ENCODE data around the gene DOK3.

Gene DOK3

DNA sequence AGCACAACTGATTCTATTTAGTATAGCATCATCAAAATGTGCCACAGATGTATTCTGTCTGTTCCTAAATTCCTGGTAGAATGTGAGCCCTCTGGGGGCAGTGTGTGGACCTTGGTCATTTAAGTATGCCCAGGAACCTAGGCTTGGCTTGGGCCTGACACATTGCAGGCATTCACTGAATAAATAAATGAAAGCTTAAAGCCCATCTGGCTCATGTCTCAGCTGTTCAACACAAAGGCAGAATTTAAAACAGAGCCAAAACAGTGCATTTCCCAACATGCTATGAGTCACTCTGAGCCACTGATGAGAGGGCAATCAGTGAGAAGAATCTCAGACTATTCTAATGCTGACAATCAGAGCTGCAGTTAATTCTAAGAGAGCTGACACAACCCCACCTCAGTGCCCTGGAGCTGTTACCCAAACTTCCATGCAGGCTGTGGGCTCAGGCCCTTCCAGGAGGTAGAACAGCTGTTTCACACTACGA is 36.7 kb upstream of the DOK3 start:
- H3K27me3 ChIP-seq (ENCODE audit: insufficient read depth, poor library complexity, severe bottlenecking), result no peaks in the 10 kb centered on the region
- peak overlapping the region; percentile 60 for H3K27ac ChIP-seq (replicated peaks)
- TF ChIP-seq POLR2AphosphoS5 (IDR thresholded peaks at IDR 0.05; ENCODE audit: low read depth) (0 out of 2 replicates have a peak, but pooled peaks have one; percentile 38), SPI1 (IDR thresholded peaks at IDR 0.05; ENCODE audit: borderline replicate concordance, low read depth) (no peak)
- peak in 1 of 2 experiments; percentile 65 for DNase-seq (ENCODE audit: low read depth in 1 of 2, low spot score in 1 of 2)
- H3K4me3 ChIP-seq (replicated peaks; ENCODE audit: insufficient read depth, low read length), result no peak overlapping the region

- DNase-seq (ENCODE audit: low read depth in 1 of 2, low spot score in 1 of 2), result peak; percentile 81 to 86
Measured at GRCh38 chr5:177545487-177546257, 36.0 kb upstream of the DOK3 start.

GRCh38 chr5:177542816-177543465 is 33.3 kb upstream of the DOK3 start:
- Histone ChIP-seq H3K27ac (replicated peaks) (peak overlapping the region; percentile 12; the same call in 1 of the 2 replicates), H3K27me3 (ENCODE audit: insufficient read depth, poor library complexity, severe bottlenecking) (no peaks in the 10 kb centered on the region), H3K4me3 (replicated peaks; ENCODE audit: insufficient read depth, low read length) (no peak overlapping the region)
- no peak for DNase-seq (ENCODE audit: low read depth in 1 of 2, low spot score in 1 of 2)
- TF ChIP-seq GABPA (IDR thresholded peaks at IDR 0.05; ENCODE audit: low read depth), result no peak
- no peak for TF ChIP-seq SPI1 (IDR thresholded peaks at IDR 0.05; ENCODE audit: borderline replicate concordance, low read depth)
- TF ChIP-seq, protein P1, sequence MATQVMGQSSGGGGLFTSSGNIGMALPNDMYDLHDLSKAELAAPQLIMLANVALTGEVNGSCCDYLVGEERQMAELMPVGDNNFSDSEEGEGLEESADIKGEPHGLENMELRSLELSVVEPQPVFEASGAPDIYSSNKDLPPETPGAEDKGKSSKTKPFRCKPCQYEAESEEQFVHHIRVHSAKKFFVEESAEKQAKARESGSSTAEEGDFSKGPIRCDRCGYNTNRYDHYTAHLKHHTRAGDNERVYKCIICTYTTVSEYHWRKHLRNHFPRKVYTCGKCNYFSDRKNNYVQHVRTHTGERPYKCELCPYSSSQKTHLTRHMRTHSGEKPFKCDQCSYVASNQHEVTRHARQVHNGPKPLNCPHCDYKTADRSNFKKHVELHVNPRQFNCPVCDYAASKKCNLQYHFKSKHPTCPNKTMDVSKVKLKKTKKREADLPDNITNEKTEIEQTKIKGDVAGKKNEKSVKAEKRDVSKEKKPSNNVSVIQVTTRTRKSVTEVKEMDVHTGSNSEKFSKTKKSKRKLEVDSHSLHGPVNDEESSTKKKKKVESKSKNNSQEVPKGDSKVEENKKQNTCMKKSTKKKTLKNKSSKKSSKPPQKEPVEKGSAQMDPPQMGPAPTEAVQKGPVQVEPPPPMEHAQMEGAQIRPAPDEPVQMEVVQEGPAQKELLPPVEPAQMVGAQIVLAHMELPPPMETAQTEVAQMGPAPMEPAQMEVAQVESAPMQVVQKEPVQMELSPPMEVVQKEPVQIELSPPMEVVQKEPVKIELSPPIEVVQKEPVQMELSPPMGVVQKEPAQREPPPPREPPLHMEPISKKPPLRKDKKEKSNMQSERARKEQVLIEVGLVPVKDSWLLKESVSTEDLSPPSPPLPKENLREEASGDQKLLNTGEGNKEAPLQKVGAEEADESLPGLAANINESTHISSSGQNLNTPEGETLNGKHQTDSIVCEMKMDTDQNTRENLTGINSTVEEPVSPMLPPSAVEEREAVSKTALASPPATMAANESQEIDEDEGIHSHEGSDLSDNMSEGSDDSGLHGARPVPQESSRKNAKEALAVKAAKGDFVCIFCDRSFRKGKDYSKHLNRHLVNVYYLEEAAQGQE (IDR thresholded peaks at IDR 0.05; ENCODE audit: insufficient replicate concordance, low read depth), result no peak
- TF ChIP-seq, protein P2, sequence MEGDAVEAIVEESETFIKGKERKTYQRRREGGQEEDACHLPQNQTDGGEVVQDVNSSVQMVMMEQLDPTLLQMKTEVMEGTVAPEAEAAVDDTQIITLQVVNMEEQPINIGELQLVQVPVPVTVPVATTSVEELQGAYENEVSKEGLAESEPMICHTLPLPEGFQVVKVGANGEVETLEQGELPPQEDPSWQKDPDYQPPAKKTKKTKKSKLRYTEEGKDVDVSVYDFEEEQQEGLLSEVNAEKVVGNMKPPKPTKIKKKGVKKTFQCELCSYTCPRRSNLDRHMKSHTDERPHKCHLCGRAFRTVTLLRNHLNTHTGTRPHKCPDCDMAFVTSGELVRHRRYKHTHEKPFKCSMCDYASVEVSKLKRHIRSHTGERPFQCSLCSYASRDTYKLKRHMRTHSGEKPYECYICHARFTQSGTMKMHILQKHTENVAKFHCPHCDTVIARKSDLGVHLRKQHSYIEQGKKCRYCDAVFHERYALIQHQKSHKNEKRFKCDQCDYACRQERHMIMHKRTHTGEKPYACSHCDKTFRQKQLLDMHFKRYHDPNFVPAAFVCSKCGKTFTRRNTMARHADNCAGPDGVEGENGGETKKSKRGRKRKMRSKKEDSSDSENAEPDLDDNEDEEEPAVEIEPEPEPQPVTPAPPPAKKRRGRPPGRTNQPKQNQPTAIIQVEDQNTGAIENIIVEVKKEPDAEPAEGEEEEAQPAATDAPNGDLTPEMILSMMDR (IDR thresholded peaks at IDR 0.05; ENCODE audit: insufficient read depth, low read length), result no peak
- TF ChIP-seq POLR2AphosphoS5 (IDR thresholded peaks at IDR 0.05; ENCODE audit: low read depth), result no peak

More at GRCh38 chr5:177545487-177546257, 36.0 kb upstream of the DOK3 start:
- H3K4me3 ChIP-seq (replicated peaks; ENCODE audit: insufficient read depth, low read length), result no peak overlapping the region
- no peak for TF ChIP-seq SPI1 (IDR thresholded peaks at IDR 0.05; ENCODE audit: borderline replicate concordance, low read depth)
- TF ChIP-seq, protein P2 (IDR thresholded peaks at IDR 0.05; ENCODE audit: insufficient read depth, low read length), result no peak
- TF ChIP-seq POLR2AphosphoS5 (IDR thresholded peaks at IDR 0.05; ENCODE audit: low read depth), result no peak
- no peak for TF ChIP-seq GABPA (IDR thresholded peaks at IDR 0.05; ENCODE audit: low read depth)
- TF ChIP-seq, protein P1 (IDR thresholded peaks at IDR 0.05; ENCODE audit: insufficient replicate concordance, low read depth), result no peak
- H3K27ac ChIP-seq (replicated peaks), result peak overlapping the region; percentile 60
- no peaks in the 10 kb centered on the region for H3K27me3 ChIP-seq (ENCODE audit: insufficient read depth, poor library complexity, severe bottlenecking)

GRCh38 chr5:177540438-177540837 is 30.8 kb upstream of the DOK3 start:
- peak overlapping the region; percentile 44 for H3K27ac ChIP-seq (replicated peaks)
- TF ChIP-seq POLR2AphosphoS5 (IDR thresholded peaks at IDR 0.05; ENCODE audit: low read depth) (no peak), GABPA (IDR thresholded peaks at IDR 0.05; ENCODE audit: low read depth) (no peak), SPI1 (IDR thresholded peaks at IDR 0.05; ENCODE audit: borderline replicate concordance, low read depth) (no peak)
- TF ChIP-seq, protein P2 (IDR thresholded peaks at IDR 0.05; ENCODE audit: insufficient read depth, low read length), result no peak
- TF ChIP-seq, protein P1 (IDR thresholded peaks at IDR 0.05; ENCODE audit: insufficient replicate concordance, low read depth), result no peak
- DNase-seq (ENCODE audit: low read depth in 1 of 2, low spot score in 1 of 2), result peak in 1 of 2 experiments; percentile 62
- H3K4me3 ChIP-seq (replicated peaks; ENCODE audit: insufficient read depth, low read length), result no peak overlapping the region
- no peaks in the 10 kb centered on the region for H3K27me3 ChIP-seq (ENCODE audit: insufficient read depth, poor library complexity, severe bottlenecking)
